Erythroblast (primary cell): ENCODE measurements around the gene PTDSS2.
"Not testable (repeated sequence)": the region's sequence is repeated elsewhere in the genome, so short reads cannot be mapped to it uniquely, and the experiment has no call there.

Source experiments
- GATA1 ChIP-seq: IDR thresholded peaks from 2 replicates; pipeline ENCODE4 v1.6.1; 2011; ENCODE audit warnings: low read depth, mild to moderate bottlenecking, control low read depth, low read length, moderate library complexity
- POLR2A ChIP-seq: IDR thresholded peaks from 2 replicates; pipeline ENCODE4 v1.6.1; 2011; ENCODE audit warnings: mild to moderate bottlenecking, low read length

GRCh38 chr11:411520-411919, 38.6 kb upstream of the PTDSS2 start:
- not testable (repeated sequence) for TF ChIP-seq POLR2A, GATA1
